HG02852 (cell line): Measurements from ENCODE around the gene MED25.

Experiments used
- ATAC-seq: cut with Tn5 transposase; IDR thresholded peaks from one replicate; pipeline ENCODE4 v1.9.1; 2021; ENCODE audit warnings: mild to moderate bottlenecking, moderate library complexity; ENCODE audit not compliant: unreplicated experiment

Gene MED25

DNA sequence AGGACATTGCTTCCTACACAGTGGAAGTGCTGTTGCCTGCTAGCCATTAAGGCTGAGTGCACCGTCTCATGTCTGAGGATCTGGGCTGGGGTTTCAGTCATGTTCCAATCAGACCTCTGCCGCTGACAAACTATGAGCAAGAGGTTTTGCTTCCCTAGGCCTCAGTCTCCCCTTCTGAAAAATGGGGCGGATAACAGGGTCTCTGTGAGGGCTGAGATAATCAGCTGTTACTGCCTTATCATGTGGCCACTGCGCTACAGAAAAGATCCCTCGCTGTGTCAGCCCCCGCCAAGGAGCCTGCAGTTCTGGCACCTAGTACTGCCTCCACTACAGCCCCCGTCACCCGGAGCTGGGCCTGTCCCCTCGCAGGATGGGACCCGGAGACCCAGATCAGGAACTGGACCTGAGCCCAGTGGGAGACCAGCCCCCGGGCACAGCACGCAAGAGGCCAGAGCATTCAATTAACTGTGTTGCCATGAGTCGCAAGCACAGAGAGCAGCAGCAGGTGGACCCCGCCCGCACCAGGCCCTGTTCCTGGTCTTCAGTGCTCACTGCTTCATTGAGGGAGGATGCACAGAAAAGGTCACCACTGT lies 52.3 kb downstream of the MED25 start:
- no peak for ATAC-seq

DNA sequence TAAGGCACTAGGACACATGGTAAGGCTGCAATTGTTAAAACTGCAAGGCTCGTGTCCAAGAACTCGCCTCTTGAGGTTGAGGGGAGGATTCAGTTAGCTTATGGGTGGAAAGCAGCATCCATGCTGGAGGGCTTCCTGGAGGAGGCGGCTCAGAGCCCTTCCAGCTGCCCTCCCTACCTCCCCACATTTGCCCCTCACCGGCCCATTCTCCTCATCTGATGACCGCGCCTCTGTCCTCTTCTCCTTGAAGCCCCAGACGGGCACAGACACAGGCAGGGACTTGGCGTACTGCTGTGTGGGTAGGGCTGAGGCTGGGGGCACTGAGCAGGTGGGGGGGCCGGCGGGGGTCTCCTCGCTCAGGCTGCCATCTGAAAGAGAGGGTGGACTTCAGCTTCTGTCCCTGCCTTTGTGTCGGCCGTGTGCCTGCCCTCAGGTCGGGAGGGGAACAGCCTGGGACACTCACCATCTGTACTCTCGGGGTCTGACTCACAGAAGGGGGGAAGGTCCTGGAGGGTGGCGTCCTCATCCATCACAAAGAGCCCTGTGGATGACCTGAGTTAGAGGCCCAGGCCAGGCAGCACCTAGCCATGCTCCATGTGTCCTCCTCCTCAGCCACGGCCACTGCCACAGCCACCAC lies 53.4 kb downstream of the MED25 start:
- ATAC-seq: no peak

DNA sequence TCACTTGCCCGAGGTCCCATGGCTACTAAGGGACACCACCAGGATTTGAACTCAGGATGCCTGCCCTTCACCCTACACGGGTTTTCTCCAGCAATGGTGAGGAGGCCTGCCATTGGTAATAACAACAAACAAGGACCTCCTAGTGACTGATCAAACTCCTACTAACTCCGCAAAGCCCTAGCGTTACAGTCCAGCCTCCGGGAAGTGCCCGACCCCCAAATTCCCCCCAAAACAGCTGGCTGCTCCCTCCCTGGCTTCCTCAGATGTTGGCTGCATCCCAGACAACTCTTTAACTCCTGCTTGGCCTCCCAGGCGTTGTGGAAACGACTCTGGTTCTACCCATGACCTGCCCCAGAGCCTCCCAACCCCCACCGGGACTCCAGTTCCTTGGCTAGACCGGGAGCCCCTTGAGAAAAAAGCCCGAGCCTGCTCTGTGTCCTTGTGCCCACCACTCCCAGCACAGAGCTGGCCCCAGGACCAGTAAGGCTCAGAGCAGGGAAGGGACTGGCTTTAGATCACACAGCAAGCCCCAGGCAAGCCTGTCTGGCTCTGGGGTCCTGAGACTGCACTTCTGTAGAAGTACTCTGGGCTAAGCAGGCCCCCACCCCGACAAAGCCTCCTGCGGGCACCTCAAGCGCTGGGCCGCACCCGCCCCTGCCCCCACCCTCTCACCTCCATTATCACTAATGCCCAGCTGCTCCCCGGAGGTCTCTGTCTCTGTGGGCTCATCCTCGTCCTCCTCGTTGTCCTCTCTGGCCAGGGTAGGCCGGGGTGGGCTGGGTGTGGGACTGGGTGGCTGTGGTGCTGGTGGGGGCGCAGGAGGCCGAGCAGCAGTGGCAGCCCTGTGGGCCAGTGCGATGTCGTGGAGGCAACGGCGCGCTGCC lies 54.4 kb downstream of the MED25 start:
- no peak for ATAC-seq

DNA sequence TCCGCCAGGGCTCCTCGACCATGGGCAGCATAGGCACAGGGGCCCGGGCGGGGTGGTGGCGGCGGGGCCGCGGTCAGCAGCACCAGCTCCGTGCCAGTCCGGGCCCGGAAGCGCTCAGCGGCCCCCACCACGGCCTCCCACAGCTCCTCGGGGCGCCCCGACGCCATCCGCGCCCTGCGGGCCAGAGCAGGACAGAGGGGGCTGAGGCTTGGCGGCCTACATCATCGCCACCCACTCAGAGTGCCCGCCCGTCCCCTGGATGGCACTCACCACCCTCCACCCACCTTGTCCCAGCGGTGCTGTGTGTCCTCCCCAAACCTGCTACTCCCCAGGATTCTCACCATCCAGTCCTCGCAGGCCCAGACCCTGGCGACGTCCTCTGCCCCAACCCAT lies 55.0 kb downstream of the MED25 start:
- ATAC-seq: no peak

DNA sequence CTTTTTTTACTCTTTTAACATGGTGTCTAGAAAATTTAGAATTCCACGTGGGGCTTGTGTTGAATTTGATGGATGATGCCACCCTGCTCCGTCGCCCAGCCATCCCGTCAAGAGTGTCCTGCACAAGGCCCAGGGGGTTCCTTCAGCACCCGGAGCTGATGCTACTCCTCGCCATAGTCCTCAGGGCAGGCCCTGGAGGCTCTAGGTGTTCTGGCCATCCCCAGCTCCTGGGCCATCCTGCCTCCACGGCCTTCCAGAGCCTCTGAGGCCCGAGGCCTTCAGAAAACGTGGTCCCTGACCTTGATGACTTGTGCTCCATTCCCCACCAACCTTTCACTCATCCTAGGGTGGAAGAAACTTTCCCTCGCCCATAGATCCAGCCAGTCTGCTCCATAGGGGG lies 55.7 kb downstream of the MED25 start:
- ATAC-seq: no peak

DNA sequence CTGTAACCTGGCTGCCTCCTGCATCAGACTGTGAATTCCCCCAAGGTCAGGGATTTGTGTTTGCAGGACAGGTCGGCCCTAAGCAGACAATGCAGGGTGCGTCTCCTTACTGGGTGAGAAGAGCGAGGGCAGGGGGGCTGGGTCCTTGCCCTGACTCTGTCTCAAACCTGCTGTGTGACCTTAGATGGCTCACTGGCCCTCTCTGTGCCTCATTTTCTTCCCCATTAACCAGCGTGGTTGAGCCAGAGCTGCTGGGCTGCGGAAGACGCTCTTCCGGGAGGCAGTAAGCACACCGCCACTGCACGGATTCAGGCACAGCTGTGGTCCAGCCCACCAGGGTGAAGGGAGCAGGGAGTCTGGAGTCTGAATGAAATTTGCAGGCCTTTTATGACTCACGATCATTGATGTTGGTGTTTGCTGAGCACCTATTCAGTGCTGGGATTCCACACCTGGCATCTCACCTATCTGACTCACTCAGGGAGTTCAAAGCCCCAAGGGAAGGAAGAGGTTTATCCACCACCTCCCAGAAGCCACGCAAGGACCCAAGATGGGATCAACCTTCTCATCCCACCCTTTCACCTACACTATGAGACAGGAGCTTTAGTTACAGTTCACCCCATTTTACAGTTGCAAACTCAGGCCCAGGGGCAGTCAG lies 56.5 kb downstream of the MED25 start:
- ATAC-seq: no peak

DNA sequence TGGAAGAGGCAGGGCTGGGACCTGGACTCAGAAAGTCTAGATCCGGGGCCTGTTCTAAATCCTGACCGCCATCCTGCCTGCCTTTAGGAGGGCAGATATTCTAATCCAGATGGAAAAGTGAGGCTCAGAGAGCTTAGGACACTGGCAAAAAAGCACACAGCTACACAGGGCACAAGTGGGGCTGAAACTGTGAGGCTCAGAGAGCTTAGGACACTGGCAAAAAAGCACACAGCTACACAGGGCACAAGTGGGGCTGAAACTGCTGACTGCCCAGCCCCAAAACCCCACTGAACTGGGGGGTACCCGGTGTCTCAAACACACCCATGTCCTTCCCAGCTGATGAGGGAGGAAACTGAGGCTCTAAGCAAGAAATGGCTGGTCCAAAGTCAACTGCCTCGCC lies 57.1 kb downstream of the MED25 start:
- no peak for ATAC-seq

DNA sequence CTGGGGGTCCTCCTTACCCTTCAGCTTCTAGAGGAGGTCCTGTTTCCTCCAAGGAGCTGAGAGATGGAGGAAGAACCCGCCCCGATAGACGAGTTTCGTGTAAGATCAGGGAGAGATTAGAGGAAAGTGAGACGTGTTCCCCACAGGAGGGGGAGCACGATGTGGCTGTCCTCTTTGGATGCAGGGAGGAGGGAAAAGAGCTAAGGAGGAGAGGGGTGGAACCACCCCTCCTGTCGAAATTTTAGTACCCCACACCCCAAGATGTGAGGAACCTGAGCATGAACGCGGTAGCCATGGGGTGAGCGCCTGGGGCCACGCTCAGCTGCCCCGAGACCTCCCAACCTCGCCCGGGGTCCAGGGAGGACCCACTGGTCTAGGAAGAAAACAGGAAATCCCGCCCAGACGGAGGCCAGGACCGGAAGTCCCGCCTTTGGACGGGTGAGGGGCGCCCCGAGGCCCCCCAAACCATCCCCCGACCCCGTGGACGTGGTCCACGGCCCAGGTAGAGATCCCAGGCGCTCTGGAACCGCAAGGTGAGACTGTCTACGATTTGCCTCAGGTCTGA lies 57.9 kb downstream of the MED25 start:
- ATAC-seq: no peak

DNA sequence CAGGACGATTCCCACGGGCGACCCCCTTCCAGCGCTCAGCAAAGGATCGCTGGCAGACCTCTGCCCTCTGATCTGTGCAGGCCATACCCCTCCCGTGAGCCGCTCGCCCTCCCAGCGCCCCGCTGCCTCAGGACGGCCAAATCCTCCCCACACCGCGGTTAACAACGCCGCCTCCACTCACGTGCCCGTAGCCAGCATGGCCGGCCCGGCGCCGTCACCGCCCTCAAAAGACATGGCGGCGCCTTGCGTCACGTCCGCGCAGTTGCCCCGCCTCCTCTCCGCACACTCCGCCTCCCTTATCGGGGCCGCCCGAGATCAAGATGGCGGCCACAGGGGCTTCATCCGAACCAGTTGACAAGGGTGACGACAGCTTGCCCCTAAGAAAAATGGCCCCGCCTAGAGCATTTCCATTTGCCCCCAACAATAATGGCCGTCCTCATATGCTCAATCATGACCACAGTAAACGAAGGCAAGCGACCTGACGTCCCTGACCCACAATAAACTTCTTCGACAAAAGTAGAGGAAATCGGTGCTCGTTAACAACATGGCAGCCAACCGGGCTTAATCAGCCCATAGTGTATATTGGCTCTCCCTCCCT lies 58.4 kb downstream of the MED25 start:
- ATAC-seq: peak; percentile 41

DNA sequence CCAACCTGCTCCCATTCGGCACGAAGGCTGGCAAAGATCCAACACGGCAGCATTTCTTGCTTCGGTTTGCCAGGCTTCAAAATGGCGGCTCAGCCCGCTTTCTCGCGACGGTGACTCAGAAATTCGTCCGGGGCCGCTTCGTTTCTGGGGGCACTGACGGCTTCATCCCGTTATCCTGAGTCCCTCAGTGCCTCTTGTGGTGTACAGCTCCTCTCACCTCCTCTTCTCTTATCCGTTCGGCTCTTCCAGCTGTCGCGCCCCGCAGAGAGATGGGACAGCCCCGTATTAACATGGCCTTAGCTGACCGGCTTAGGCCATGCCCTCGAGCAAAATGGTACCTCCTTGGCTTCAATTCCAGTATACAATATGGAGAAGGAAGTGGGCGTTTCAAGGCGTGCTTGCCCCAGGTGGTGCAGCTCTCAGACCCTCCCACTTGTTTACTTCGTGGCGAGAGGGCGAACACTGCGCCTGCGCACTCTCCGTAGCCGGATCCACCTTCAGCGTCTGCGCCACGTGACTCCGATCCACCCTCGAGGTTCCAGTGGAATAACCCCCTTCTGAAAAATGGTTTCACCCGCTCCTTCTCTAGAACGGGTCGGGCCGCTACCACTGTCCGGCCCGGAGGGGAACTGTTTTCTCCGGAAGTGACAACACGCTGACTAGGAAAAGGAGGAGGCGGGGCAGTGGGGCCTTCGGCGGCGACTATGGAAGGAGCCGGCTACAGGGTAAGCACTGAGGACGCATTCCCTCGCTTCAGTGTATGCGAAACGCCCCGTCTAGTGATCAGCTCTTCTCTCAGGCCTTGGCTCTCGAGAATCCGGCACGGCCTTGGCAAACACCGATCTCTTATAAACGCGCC lies 59.2 kb downstream of the MED25 start, which contains the start of the genes AKT1S1 and TBC1D17:
Gene AKT1S1 (minus strand): TSS at position 336 of the 859 bp plus-strand sequence. CDS start 4,060 bp downstream, outside the sequence.
Gene TBC1D17 (plus strand): TSS at position 683 of the 859 bp plus-strand sequence. CDS start 22 bp downstream, at position 705.
- peak; percentile 55 for ATAC-seq

DNA sequence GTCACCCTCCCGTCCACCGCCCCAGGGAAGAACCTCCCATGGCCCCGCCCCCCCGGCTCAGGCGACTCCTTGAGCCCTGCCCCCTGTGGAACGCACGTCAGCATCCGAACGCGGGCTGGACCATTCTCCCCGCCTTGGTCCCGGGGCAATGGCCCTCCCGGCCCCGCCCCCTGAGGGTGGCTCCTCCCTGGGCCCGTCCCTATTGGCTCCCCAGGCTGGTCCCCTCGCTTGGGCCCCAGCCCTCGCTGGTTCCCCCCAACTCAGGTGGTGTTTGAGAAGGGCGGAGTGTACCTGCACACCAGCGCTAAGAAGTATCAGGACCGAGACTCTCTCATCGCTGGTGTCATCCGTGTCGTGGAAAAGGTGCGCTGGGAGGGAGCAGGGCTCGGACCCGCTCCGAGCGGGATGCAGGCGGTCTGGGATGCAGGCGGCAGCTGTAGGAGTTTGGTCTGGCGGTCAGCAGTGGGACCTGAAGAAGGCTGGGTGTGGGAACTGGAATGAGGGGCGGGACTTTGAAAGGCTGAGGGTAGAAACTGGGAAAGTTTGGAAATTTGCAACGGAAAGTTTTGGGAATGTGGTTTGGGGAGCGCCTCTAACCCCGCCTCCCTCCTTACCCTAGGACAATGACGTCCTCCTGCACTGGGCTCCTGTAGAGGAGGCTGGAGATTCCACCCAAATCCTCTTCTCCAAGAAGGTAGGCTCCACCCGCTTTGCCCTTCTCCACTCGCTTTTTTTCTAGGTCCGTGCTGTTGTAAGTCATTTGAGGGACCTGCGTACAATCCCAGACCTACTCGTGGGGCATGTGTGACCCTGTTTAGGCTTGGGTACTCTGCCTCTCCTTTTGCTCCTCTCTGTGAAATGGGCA lies 60.0 kb downstream of the MED25 start:
- ATAC-seq: peak; percentile 50

DNA sequence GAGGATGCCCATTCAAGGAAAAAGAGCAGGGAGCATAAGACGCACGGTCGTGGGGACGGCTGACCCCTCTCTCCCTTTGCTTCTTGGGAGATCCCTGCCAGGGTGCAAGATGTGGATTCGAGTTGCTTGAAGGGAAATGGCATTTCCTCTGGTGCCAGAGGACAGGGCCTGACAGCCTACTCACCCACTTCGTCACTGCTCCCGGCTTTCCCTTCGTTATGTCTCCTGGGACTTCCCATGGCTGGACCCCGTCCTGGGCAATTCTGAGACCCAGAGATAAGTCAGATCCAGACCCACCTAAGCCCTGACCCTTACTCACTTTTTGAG lies 60.6 kb downstream of the MED25 start:
- ATAC-seq: no peak

DNA sequence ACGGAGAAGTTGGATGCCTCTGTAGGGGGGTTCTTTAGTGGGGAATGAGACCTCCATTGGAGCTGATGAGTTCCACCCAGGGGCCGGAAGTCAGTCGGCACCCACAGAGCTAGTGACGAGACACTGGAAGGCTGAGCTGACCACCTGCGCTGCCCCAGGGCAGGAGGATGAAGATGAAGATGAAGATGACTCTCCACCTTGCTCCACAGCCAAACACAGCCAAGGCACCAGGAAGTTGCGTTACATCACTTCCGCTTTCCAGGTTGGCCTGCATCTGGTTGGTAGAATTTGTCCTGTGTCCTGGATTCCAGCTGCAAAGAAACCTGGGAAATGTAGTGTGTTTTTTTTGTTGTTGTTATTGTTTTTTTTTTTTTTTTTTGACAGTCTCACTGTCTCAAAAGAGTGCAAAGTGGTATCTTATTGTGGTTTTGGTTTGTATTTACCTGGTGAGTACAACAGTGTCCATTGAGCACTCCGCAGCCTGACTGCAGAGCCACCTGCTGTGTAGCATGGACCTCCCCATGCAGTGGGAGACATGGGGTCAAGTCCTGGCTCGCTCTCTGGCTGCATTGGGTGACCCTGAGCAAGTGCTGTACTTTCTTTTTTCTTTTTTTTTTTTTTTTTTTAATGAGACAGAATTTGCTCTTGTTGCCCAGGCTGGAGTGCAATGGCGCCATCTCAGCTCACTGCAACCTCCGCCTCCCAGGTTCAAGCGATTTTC lies 61.3 kb downstream of the MED25 start:
- ATAC-seq: no peak

DNA sequence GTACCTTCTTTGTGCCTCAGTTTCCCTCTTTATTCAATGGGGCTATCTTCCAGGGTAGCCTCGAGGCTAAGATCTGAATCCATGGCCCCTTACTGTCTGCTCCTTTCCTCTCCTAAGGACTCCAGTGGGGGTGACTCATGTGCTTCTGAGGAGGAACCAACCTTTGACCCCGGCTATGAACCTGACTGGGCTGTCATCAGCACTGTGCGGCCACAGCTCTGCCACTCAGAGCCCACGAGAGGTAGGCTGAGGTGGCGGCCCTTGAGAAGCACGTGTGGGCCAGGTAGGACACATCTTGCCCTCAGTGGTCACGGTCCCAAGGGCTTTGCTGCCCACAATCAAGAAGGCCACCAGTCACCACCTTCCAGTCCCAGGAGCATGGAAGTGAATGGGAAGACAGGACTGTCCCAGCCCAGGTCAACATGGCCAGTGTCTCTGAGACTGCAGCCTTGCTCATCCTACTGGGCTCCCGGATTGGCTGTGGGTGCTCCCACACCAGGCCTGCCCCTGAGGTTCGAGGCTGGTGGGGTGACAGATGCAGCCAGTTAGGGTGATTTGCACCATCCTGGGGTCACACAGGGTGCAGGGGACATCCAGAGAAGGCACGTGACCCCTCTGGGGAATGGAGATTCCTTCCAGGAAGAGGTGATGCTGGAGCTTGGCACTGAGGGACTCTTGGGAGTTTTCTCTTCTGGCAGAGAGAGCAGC lies 62.2 kb downstream of the MED25 start:
- ATAC-seq: no peak

DNA sequence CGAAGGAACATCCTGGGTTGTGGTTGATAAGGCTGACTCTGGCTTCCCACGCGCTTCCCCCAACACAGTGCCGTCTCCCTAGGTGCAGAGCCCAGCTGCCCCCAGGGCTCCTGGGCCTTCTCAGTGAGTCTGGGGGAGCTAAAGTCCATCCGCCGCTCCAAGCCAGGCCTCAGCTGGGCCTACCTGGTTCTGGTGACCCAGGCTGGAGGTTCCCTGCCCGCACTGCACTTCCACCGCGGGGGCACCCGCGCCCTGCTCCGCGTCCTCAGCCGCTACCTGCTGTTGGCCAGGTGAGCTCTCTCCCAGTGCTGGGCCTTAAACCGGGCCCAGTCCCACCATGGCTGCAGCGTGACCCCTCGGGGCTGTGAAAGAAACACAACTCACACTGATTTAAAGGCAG lies 63.1 kb downstream of the MED25 start:
- no peak for ATAC-seq

DNA sequence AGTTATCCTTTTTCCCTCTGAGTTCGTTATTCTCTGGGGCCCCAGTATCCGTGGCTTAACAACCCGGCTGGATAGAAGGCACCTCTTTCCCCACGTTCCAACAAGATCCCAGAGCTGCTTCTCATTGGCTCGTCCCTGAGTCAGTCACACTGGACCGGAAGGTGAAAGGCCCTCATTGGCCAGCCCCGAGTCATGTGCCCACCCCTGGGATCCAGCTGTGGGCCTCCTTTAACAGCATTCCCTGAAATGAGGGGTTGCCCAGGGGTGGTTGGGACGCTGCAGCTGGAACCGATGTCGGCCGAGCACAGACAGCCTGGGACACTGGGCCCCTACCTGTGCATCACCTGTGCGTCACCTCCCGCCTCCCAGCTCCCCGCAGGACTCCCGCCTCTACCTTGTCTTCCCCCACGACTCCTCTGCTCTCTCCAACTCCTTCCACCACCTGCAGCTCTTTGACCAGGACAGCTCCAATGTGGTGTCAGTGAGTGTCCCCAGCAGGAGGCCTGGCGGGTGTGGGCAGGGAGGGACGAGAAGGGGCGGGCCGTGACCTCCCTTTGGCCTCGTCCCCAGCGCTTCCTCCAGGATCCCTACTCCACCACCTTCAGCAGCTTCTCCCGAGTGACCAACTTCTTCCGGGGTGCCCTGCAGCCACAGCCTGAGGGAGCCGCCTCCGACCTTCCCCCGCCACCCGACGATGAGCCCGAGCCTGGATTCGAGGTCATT lies 63.7 kb downstream of the MED25 start:
- ATAC-seq: no peak

DNA sequence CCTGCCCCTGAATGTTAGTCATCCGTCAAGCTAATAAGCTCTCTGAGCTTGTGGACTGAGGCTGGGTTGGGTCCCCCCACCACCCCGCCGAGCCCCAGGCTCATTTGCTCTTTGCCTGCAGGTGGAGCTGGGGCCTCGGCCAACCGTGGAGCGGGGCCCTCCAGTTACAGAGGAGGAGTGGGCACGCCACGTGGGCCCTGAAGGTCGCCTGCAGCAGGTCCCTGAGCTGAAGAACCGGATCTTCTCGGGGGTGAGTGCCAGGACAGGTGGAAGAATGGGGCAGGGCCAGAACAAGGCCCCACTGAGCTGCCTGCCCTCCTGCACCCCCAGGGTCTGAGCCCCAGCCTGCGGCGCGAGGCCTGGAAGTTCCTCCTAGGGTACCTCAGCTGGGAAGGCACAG lies 64.6 kb downstream of the MED25 start:
- ATAC-seq: no peak
